Measurements from ENCODE around the gene SENP5. TPM values are rescaled to one million over a fixed set of nuclear protein-coding genes. Genes with fewer than 3 reads are reported as not detected.

SENP5 gene
- total RNA-seq, 1 experiment from 2014 or later = 27.6 TPM

- Histone ChIP-seq H3K9me3 (ENCODE audit: control insufficient read depth in 1 of 2, insufficient read depth in 1 of 2, low read depth in 1 of 2, low read length in 2 of 2) (no peaks in the 10 kb centered on the region), H3K9me2 (ENCODE audit: insufficient read depth) (no peaks in the 10 kb centered on the region), H3K9ac (ENCODE audit: low read length) (no peak overlapping the region), H2AFZ (ENCODE audit: low read depth, low read length, poor library complexity, severe bottlenecking) (no peak overlapping the region), H3K27me3 (ENCODE audit: insufficient read depth, low read length) (no peaks in the 10 kb centered on the region), H3K4me1 (ENCODE audit: control insufficient read depth in 1 of 2, insufficient read depth in 2 of 2, low read length in 2 of 2) (no peaks in the 10 kb centered on the region), H3K27ac (ENCODE audit: low read depth, low read length) (no peak overlapping the region), H3K36me3 (ENCODE audit: control insufficient read depth in 1 of 2, insufficient read depth in 2 of 2, low read length in 2 of 2) (peaks cover 2 to 16% of the 10 kb centered on the region in 2 experiments; a peak in 2 of 4 replicates), H3K79me2 (ENCODE audit: insufficient read depth, low read length) (peaks cover 93% of the 10 kb centered on the region), H4K20me1 (ENCODE audit: insufficient read depth) (peaks cover 14% of the 10 kb centered on the region; the same call in 1 of the 2 replicates), H3K4me2 (ENCODE audit: low read length) (no peak overlapping the region), H3K4me3 (replicated peaks in 1 of 2; ENCODE audit: low read depth in 1 of 2, low read length in 2 of 2) (no peak overlapping the region)
- CTCF ChIA-PET = no interaction called here
- DNase-seq (ENCODE audit: low read depth, low spot score) (no peak), ATAC-seq (no peak)
- intact Hi-C loops (cut with micrococcal nuclease) = no loop called here
- POLR2A ChIA-PET = no interaction called here
- TF ChIP-seq EZH2 (IDR thresholded peaks at IDR 0.05) (no peak), RAD21 (IDR thresholded peaks at IDR 0.05; ENCODE audit: low read depth) (no peak)
- RAD21 ChIA-PET (ENCODE audit: low non-redundant PET in 1 of 2, low total read pairs in 2 of 2, uncharacterized antibody in 2 of 2, unreplicated experiment in 2 of 2) = no interaction called here
- BruUV-seq (replicated peaks) = no TSS peak
These were observed 15.6 kb downstream of the SENP5 start for GRCh38 chr3:196883361-196883760.

DNA sequence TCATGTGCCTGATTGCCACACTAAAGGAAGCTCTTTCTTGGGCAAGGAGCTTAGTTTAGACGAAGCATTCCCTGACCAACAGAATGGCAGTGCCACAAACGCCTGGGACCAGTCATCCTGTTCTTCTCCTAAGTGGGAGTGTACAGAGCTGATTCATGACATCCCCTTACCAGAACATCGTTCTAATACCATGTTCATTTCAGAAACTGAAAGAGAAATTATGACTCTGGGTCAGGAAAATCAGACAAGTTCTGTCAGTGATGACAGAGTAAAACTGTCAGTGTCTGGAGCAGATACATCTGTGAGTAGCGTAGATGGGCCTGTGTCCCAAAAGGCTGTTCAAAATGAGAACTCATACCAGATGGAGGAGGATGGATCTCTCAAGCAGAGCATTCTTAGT lies 18.4 kb downstream of the SENP5 start:
- no peaks in the 10 kb centered on the region for H3K9me3 ChIP-seq (ENCODE audit: control insufficient read depth in 1 of 2, insufficient read depth in 1 of 2, low read depth in 1 of 2, low read length in 2 of 2)
- no peaks in the 10 kb centered on the region for H3K27me3 ChIP-seq (ENCODE audit: insufficient read depth, low read length)
- no peaks in the 10 kb centered on the region for H3K9me2 ChIP-seq (ENCODE audit: insufficient read depth)
- intact Hi-C loops (cut with micrococcal nuclease) = no loop called here
- peaks cover 93% of the 10 kb centered on the region for H3K79me2 ChIP-seq (ENCODE audit: insufficient read depth, low read length)
- no peak overlapping the region for H2AFZ ChIP-seq (ENCODE audit: low read depth, low read length, poor library complexity, severe bottlenecking)
- peaks cover 11% of the 10 kb centered on the region; the same call in 1 of the 2 replicates for H4K20me1 ChIP-seq (ENCODE audit: insufficient read depth)
- no peak overlapping the region for H3K4me2 ChIP-seq (ENCODE audit: low read length)
- no peak overlapping the region for H3K4me3 ChIP-seq (replicated peaks in 1 of 2; ENCODE audit: low read depth in 1 of 2, low read length in 2 of 2)
- no peak overlapping the region for H3K27ac ChIP-seq (ENCODE audit: low read depth, low read length)
- H3K4me1 ChIP-seq (ENCODE audit: control insufficient read depth in 1 of 2, insufficient read depth in 2 of 2, low read length in 2 of 2) = no peaks in the 10 kb centered on the region
- ChIA-PET CTCF (interaction anchor here (0.5 kb wide), 1 partner anchor 7 kb away, joined by 3 read pairs; no protein-coding TSS in a partner anchor), POLR2A (no interaction called here), RAD21 (ENCODE audit: low non-redundant PET in 1 of 2, low total read pairs in 2 of 2, uncharacterized antibody in 2 of 2, unreplicated experiment in 2 of 2) (no interaction called here)
- H3K9ac ChIP-seq (ENCODE audit: low read length) = no peak overlapping the region
- peaks cover 2 to 16% of the 10 kb centered on the region in 2 experiments; a peak in 2 of 4 replicates for H3K36me3 ChIP-seq (ENCODE audit: control insufficient read depth in 1 of 2, insufficient read depth in 2 of 2, low read length in 2 of 2)
- BruUV-seq (replicated peaks) = no TSS peak
- ATAC-seq = no peak
- DNase-seq (ENCODE audit: low read depth, low spot score) = no peak
- TF ChIP-seq ELF1 (IDR thresholded peaks at IDR 0.05; ENCODE audit: borderline replicate concordance, low read depth) = no peak
- TF ChIP-seq SIN3A (IDR thresholded peaks at IDR 0.05; ENCODE audit: low read depth) = no peak
- no peak for TF ChIP-seq EZH2phosphoT487 (IDR thresholded peaks at IDR 0.05; ENCODE audit: borderline replicate concordance)
- TF ChIP-seq ZFX (IDR thresholded peaks at IDR 0.05) = no peak
- TF ChIP-seq ZNF274 (IDR thresholded peaks at IDR 0.05; ENCODE audit: low read depth, low read length) = no peak
- no peak for TF ChIP-seq REST (IDR thresholded peaks at IDR 0.05; ENCODE audit: low read depth)

All from HCT116 (cell line).